Lower leg skin (tissue), 4 donors: ENCODE measurements around the gene SUMO2. TPM values are rescaled to one million over a fixed set of nuclear protein-coding genes. Genes with fewer than 3 reads are reported as not detected.

ENCODE experiments used
- DNase-seq, 2 donors: peaks; one replicate each; pipeline ENCODE4 v3.0.0-alpha.2; 2019; ENCODE audit warnings: low spot score in 2 of 2
- H3K4me3 ChIP-seq: fragments of 200-600 bp; sonication (generic); 2 replicates; pipeline ENCODE4 v1.5.1; 2017; ENCODE audit warnings: mild to moderate bottlenecking, low read depth; ENCODE audit not compliant: poor library complexity, severe bottlenecking
- POLR2A ChIP-seq, 2 donors: fragments of 450-650 bp; IDR thresholded peaks; one replicate each; pipeline ENCODE4 v1.6.1; 2016 to 2017; ENCODE audit warnings: antibody characterized with exemption in 2 of 2, mild to moderate bottlenecking in 1 of 2, moderate library complexity in 1 of 2
- WGBS, 2 donors: methylation state at CpG; one replicate each; pipeline ENCODE4 v1.1.5; 2018; 5-methylcytosine and 5-hydroxymethylcytosine counted together
- intact Hi-C: fragments of 100-400 bp; cut with DNase I; formaldehyde crosslinking; loops from one replicate; pipeline ENCODE4 v1.15.0; 2023; ENCODE audit warnings: low total_unique reads
- total RNA-seq, 4 donors: library from RNA; depleted of rRNA; stranded (reverse); fragments of >200 nt; gene quantifications; one replicate each; pipeline ENCODE4 v1.1.0, GENCODE V29; 2016
- TF ChIP-seq, protein P1 (sequence below), 3 donors: fragments of 450-650 bp; IDR thresholded peaks; one replicate each; pipeline ENCODE4 v1.5.1; 2016; ENCODE audit warnings: antibody characterized with exemption in 3 of 3, mild to moderate bottlenecking in 3 of 3, moderate library complexity in 2 of 3

SUMO2 gene
- total RNA-seq, 4 donors from 2014 or later, result 59.8 to 75.6 (median 68.2) TPM

DNA sequence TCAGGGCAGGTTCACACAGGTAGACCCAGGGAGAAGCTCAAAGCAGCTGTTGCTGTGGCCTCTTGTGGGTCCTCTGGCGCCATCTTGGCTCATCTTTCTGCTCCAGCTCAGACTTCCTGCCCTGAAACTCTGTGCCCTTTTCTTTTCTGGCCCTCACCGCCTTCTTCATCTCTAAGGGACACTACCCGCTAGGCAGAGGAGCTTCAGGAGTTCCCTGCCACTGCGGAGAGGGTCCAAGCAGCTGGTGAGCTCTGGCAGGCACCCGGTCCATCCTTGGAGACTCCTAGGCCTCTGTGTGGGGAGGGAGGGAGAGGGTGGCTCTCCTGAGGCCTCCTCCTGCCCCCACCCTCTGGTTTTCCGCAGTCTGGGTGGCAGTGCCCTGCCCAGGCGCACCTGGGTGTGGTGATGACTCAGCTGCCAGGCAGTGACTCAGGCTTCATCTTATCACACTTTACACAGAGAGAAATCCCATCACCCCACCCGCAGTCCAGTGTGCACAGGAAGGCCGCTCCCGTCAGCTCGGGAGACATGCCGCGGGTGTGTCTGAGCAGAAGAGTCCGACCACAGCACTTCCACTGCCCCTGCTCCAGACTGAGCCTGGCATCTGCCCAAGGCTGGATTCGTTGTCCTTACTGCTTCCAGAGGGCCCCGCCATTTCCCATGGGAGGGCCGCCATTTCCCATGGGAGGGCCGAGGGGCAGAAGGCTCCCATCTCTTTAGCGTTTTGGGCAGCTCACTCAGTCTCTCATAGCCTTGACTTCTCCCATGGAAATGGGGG lies 58.5 kb downstream of the SUMO2 start:
- DNase-seq, result peak; percentile 74 to 90
- intact Hi-C loops, result no loop called here
- no peak for TF ChIP-seq POLR2A (IDR thresholded peaks at IDR 0.05)
- TF ChIP-seq, protein P1, sequence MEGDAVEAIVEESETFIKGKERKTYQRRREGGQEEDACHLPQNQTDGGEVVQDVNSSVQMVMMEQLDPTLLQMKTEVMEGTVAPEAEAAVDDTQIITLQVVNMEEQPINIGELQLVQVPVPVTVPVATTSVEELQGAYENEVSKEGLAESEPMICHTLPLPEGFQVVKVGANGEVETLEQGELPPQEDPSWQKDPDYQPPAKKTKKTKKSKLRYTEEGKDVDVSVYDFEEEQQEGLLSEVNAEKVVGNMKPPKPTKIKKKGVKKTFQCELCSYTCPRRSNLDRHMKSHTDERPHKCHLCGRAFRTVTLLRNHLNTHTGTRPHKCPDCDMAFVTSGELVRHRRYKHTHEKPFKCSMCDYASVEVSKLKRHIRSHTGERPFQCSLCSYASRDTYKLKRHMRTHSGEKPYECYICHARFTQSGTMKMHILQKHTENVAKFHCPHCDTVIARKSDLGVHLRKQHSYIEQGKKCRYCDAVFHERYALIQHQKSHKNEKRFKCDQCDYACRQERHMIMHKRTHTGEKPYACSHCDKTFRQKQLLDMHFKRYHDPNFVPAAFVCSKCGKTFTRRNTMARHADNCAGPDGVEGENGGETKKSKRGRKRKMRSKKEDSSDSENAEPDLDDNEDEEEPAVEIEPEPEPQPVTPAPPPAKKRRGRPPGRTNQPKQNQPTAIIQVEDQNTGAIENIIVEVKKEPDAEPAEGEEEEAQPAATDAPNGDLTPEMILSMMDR (IDR thresholded peaks at IDR 0.05), result no peak
- WGBS, 2 donors, result 44 to 46% methylated on average over 19 of the region's 19 CpGs
- no peak overlapping the region for H3K4me3 ChIP-seq

DNA sequence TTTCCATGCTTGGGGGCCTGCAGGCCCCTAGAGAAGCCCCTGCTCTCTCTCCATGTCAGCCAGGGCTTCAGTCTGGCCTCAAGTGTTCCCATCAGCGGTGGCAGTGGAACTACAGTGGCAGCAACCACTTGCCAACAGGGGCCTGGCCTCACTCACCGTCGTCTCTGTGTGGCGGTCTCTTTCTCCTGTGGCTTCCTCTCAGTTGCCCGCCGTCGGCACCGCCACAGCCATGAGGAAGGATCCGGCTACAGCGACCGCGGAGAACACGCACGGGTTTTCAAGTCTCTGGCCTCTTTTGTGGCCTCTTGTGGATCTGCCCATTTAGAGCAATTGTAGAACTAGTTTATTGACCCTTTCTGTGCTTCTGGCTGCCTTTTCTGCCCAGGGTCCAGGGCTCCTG lies 64.5 kb downstream of the SUMO2 start:
- H3K4me3 ChIP-seq, result no peak overlapping the region
- DNase-seq, result no peak
- 89 to 94% methylated on average over 14 of the region's 14 CpGs for WGBS, 2 donors
- TF ChIP-seq, protein P1 (IDR thresholded peaks at IDR 0.05), result no peak
- no peak for TF ChIP-seq POLR2A (IDR thresholded peaks at IDR 0.05)
- intact Hi-C loops, result loop anchor here (10.0 kb wide), 1 partner anchor 86 kb away; the partner anchor contains the start of gene NUP85

DNA sequence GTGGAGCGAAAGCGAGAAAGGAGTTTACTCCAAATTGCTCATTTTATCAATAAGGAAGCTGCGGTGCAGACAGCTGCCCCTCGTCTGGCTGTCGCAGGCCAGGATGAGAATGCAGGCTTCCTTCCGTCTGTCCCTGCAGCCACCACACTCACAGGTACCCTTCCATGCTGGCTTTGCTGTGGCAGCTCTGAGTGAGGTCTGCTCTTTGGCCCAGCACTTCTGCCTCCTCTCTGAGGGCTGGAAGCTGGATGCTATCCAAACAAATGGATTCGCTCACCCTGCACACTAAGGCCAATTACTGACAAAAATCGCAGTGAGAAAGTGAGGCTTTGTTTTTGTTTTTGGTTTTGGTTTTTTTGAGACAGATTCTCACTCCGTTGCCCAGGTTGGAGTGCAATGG lies 66.0 kb downstream of the SUMO2 start:
- DNase-seq, result no peak
- WGBS, 2 donors, result 81 to 84% methylated on average over 9 of the region's 9 CpGs

More for the DNA sequence above, 66.0 kb downstream of the SUMO2 start:
- intact Hi-C loops, result loop anchor here (10.0 kb wide), 1 partner anchor 88 kb away; the partner anchor contains the start of gene NUP85
- no peak overlapping the region for H3K4me3 ChIP-seq
- no peak for TF ChIP-seq POLR2A (IDR thresholded peaks at IDR 0.05)
- TF ChIP-seq, protein P1 (IDR thresholded peaks at IDR 0.05), result no peak

Other genes starting within 250 kb of the SUMO2 start
- 1 to 10 TPM in 2 of 4 donors, under 1 TPM in 1, not detected in 1; 0.64 to 2.3 (median 1.1) TPM for gene OTOP3, start 247.1 kb downstream of the SUMO2 start, total RNA-seq
- 10 to 100 TPM in 1 of 4 donors, 1 to 10 TPM in 3; 2.9 to 11.6 (median 6.2) TPM for gene HID1, start 210.2 kb downstream of the SUMO2 start, total RNA-seq
- gene CDR2L, start 195.3 kb downstream of the SUMO2 start, total RNA-seq, result 1 to 10 TPM; 4.5 to 9.8 (median 5.3) TPM
- gene MRPL58, start 170.3 kb downstream of the SUMO2 start, total RNA-seq, result 10 to 100 TPM; 48.6 to 76.4 (median 58.8) TPM
- gene ATP5PD, start 136.0 kb downstream of the SUMO2 start, total RNA-seq, result 100 to 1,000 TPM; 212 to 298 (median 249) TPM
- gene KCTD2, start 135.7 kb downstream of the SUMO2 start, total RNA-seq, result 10 to 100 TPM; 22.5 to 38.3 (median 28.6) TPM
- 100 to 1,000 TPM in 1 of 4 donors, 10 to 100 TPM in 3; 41.1 to 101 (median 62.6) TPM for gene SLC16A5, start 95.0 kb downstream of the SUMO2 start, total RNA-seq
- gene ARMC7, start 73.0 kb downstream of the SUMO2 start, total RNA-seq, result 10 to 100 TPM; 10.6 to 14.7 (median 11.9) TPM
- 100 to 1,000 TPM in 3 of 4 donors, 10 to 100 TPM in 1; 62.5 to 107 (median 105) TPM for gene NT5C, start 51.2 kb downstream of the SUMO2 start, total RNA-seq
- gene JPT1, start 28.4 kb downstream of the SUMO2 start, total RNA-seq, result 10 to 100 TPM; 30.2 to 56.4 (median 37.1) TPM
- gene NUP85, start 22.7 kb upstream of the SUMO2 start, total RNA-seq, result 10 to 100 TPM; 32.1 to 46.2 (median 35.1) TPM
- gene GGA3, start 78.6 kb upstream of the SUMO2 start, total RNA-seq, result 10 to 100 TPM; 27.5 to 43.1 (median 29.9) TPM
- 10 to 100 TPM; 20.7 to 36.0 (median 31.4) TPM for gene MRPS7, start 78.9 kb upstream of the SUMO2 start, total RNA-seq
- gene MIF4GD, start 88.3 kb upstream of the SUMO2 start, total RNA-seq, result 10 to 100 TPM; 22.6 to 41.8 (median 32.6) TPM
- 1 to 10 TPM; 4.0 to 7.1 (median 5.9) TPM for gene SLC25A19, start 106.5 kb upstream of the SUMO2 start, total RNA-seq
- 10 to 100 TPM; 55.1 to 96.5 (median 75.4) TPM for gene GRB2, start 222.7 kb upstream of the SUMO2 start, total RNA-seq